NCI-H510A (cell line): ENCODE data around the gene USP34.
"Not testable (repeated sequence)": the region's sequence is repeated elsewhere in the genome, so short reads cannot be mapped to it uniquely, and the experiment has no call there.

ENCODE experiments used
- DNase-seq: peaks from one replicate; lab custom pipeline; 2025; lab: John Stamatoyannopoulos, UW

Gene USP34

GRCh38 chr2:61149074-61149473 lies 321.8 kb downstream of the USP34 start:
- DNase-seq, result no peak

- DNase-seq, result not testable (repeated sequence)
Measured at GRCh38 chr2:61148091-61148490, 322.8 kb downstream of the USP34 start.

DNA sequence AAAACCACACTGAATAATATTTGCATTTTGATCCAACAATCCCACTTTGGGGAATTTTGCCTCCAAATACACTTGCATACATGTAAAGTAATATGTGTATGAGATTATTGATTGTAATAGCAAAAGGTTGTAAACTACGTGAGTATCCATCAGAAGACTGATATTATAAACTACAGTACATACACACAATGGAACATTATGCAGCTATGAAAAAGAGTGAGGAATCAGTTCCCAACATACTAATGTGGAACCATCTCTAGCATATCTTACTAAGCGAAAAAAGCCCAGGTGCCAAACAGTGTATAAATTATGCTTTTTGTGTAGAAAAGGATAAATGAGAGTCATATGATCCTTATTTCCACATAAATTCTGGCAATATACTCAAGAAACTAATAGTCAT lies 324.9 kb downstream of the USP34 start:
- no peak for DNase-seq

- DNase-seq, result peak; percentile 94
Measured at GRCh38 chr2:61144697-61145268, 326.1 kb downstream of the USP34 start.

GRCh38 chr2:61141151-61141550 lies 329.7 kb downstream of the USP34 start:
- no peak for DNase-seq

GRCh38 chr2:61138859-61139258 lies 332.0 kb downstream of the USP34 start:
- no peak for DNase-seq
